IMR-90 (cell line): Measurements from ENCODE around the gene GPR137. TPM values are rescaled to one million over a fixed set of nuclear protein-coding genes. Genes with fewer than 3 reads are reported as not detected.

Experiments used
- ATAC-seq: fragments of 200-7000 bp; cut with Tn5 transposase; 2 replicates; pipeline ENCODE4 v1.9.1; 2020; ENCODE audit warnings: low read depth, mild to moderate bottlenecking, moderate library complexity
- BruUV-seq: library from RNA; stranded (reverse); fragments of 400-500 nt; replicated peaks from 2 replicates; lab custom pipeline; 2021; lab: Mats Ljungman, UMichigan
- CTCF ChIA-PET: fragments of 300-600 bp; formaldehyde crosslinking; extraction: SDS; loops from one replicate; lab custom pipeline; 2021; ENCODE audit warnings: antibody characterized with exemption; lab: Yijun Ruan, JAX
- POLR2A ChIA-PET: fragments of 300-600 bp; sonication (Branson Sonifier 250); formaldehyde crosslinking; loops from one replicate; lab custom pipeline; 2022; ENCODE audit warnings: antibody characterized with exemption; ENCODE audit not compliant: unreplicated experiment; lab: Charles Lee
- DNase-seq: peaks from one replicate; pipeline ENCODE4 v3.0.0; 2013
- H2AFZ ChIP-seq: replicated peaks from 2 replicates; pipeline ENCODE3; 2013; ENCODE audit warnings: low read length, mild to moderate bottlenecking; ENCODE audit not compliant: poor library complexity
- H2AK5ac ChIP-seq: 2 replicates; pipeline ENCODE4 v1.6.1; 2013; ENCODE audit warnings: low read depth, low read length, inconsistent platforms
- H2AK9ac ChIP-seq: replicated peaks from 2 replicates; pipeline ENCODE3; 2013; ENCODE audit warnings: mild to moderate bottlenecking, low read depth, low read length, moderate library complexity; ENCODE audit not compliant: poor library complexity
- H2BK120ac ChIP-seq: 2 replicates; pipeline ENCODE4 v1.6.1; 2013; ENCODE audit warnings: low read depth, low read length, inconsistent platforms
- H2BK15ac ChIP-seq: 3 replicates; pipeline ENCODE4 v1.6.1; 2013; ENCODE audit warnings: low read depth, low read length, inconsistent platforms
- H2BK20ac ChIP-seq: 2 replicates; pipeline ENCODE4 v1.6.1; 2013; ENCODE audit warnings: low read depth, mild to moderate bottlenecking, inconsistent platforms, low read length, moderate library complexity
- H2BK5ac ChIP-seq: 2 replicates; pipeline ENCODE4 v1.6.1; 2013; ENCODE audit warnings: mild to moderate bottlenecking, low read depth, low read length, inconsistent platforms; ENCODE audit not compliant: poor library complexity, severe bottlenecking
- H3K14ac ChIP-seq: replicated peaks from 2 replicates; pipeline ENCODE4 v1.6.1; 2013; ENCODE audit warnings: low read depth, low read length, inconsistent platforms
- H3K18ac ChIP-seq: 2 replicates; pipeline ENCODE4 v1.6.1; 2013; ENCODE audit warnings: low read depth, low read length, control low read depth
- H3K23ac ChIP-seq: 2 replicates; pipeline ENCODE4 v1.6.1; 2013; ENCODE audit warnings: low read depth, low read length, inconsistent platforms
- H3K27ac ChIP-seq: 2 replicates; pipeline ENCODE4 v1.5.1; 2013; ENCODE audit warnings: mild to moderate bottlenecking, control low read depth, low read length; ENCODE audit not compliant: insufficient read depth
- H3K27me3 ChIP-seq: 2 replicates; pipeline ENCODE4 v1.6.1; 2013; ENCODE audit warnings: low read length; ENCODE audit not compliant: control insufficient read depth, insufficient read depth
- H3K36me3 ChIP-seq: 2 replicates; pipeline ENCODE4 v1.6.1; 2013; ENCODE audit warnings: low read length, mixed read lengths; ENCODE audit not compliant: control insufficient read depth, insufficient read depth
- H3K4ac ChIP-seq: 2 replicates; pipeline ENCODE4 v1.6.1; 2013; ENCODE audit warnings: low read depth, low read length, inconsistent platforms
- H3K4me1 ChIP-seq: 2 replicates; pipeline ENCODE4 v1.6.1; 2013; ENCODE audit warnings: low read length, mixed read lengths; ENCODE audit not compliant: control insufficient read depth, insufficient read depth
- H3K4me2 ChIP-seq: 2 replicates; pipeline ENCODE4 v1.6.1; 2013; ENCODE audit warnings: low read depth, mild to moderate bottlenecking, control low read depth, low read length, moderate library complexity
- H3K4me3 ChIP-seq: 2 replicates; pipeline ENCODE4 v1.5.1; 2013; ENCODE audit warnings: low read depth, mild to moderate bottlenecking, control low read depth, low read length, moderate library complexity; ENCODE audit not compliant: insufficient read depth
- H3K56ac ChIP-seq: 2 replicates; pipeline ENCODE4 v1.6.1; 2013; ENCODE audit warnings: low read length, inconsistent platforms; ENCODE audit not compliant: insufficient read depth; ENCODE audit errors: extremely low read depth
- H3K79me1 ChIP-seq, 2 experiments: 2 replicates each; pipeline ENCODE4 v1.6.1; 2013; ENCODE audit warnings: low read length in 2 of 2, inconsistent platforms in 1 of 2, low read depth in 1 of 2
- H3K9ac ChIP-seq: 2 replicates; pipeline ENCODE4 v1.6.1; 2013; ENCODE audit warnings: low read depth, low read length, control low read depth
- H3K9me1 ChIP-seq: 2 replicates; pipeline ENCODE4 v1.6.1; 2013; ENCODE audit warnings: low read length, inconsistent platforms; ENCODE audit not compliant: insufficient read depth
- H3K9me3 ChIP-seq: 2 replicates; pipeline ENCODE4 v1.6.1; 2013; ENCODE audit warnings: low read length; ENCODE audit not compliant: control insufficient read depth, insufficient read depth
- H4K20me1 ChIP-seq: 2 replicates; pipeline ENCODE4 v1.6.1; 2013; ENCODE audit warnings: low read length, inconsistent platforms; ENCODE audit not compliant: insufficient read depth
- H4K5ac ChIP-seq: 2 replicates; pipeline ENCODE4 v1.6.1; 2013; ENCODE audit warnings: mild to moderate bottlenecking, low read depth, low read length, control low read depth
- H4K8ac ChIP-seq, 2 experiments: 2 replicates each; pipeline ENCODE4 v1.6.1; 2013; ENCODE audit warnings: low read depth in 2 of 2, low read length in 2 of 2, control low read depth in 1 of 2, inconsistent platforms in 1 of 2
- H4K91ac ChIP-seq: 2 replicates; pipeline ENCODE4 v1.6.1; 2013; ENCODE audit warnings: low read depth, low read length, inconsistent platforms; ENCODE audit not compliant: insufficient read depth
- CTCF ChIP-seq: conservative IDR thresholded peaks from 2 replicates; pipeline ENCODE4 v1.5.1; 2012; ENCODE audit warnings: mild to moderate bottlenecking, low read depth, low read length, improper control_type of control experiment
- MAZ ChIP-seq: IDR thresholded peaks from 2 replicates; pipeline ENCODE4 v1.6.1; 2012; ENCODE audit warnings: low read depth, mild to moderate bottlenecking, low read length, improper control_type of control experiment, moderate library complexity, borderline replicate concordance
- RCOR1 ChIP-seq: IDR thresholded peaks from 2 replicates; pipeline ENCODE4 v1.6.1; 2012; ENCODE audit warnings: mild to moderate bottlenecking, low read length, improper control_type of control experiment; ENCODE audit not compliant: insufficient replicate concordance
- USF2 ChIP-seq: fragments of 150-350 bp; IDR thresholded peaks from 2 replicates; pipeline ENCODE4 v1.6.1; 2017; ENCODE audit warnings: mild to moderate bottlenecking, antibody characterized with exemption, low read length, low read depth
- WGBS, 2 experiments: methylation state at CpG; one replicate each; pipeline versions ENCODE4 v1.1.5 to v1.1.7; 2013; ENCODE audit warnings: missing lambda C conversion rate in 2 of 2; ENCODE audit not compliant: insufficient read length in 1 of 2; ENCODE audit errors: extremely low coverage in 2 of 2; 5-methylcytosine and 5-hydroxymethylcytosine counted together
- dilution Hi-C: fragments of 300-500 bp; cut with HindIII; formaldehyde crosslinking; loops from one replicate; pipeline ENCODE4 v1.14.3; 2018; ENCODE audit warnings: low sequenced_read_pairs; ENCODE audit not compliant: unreplicated experiment
- in situ Hi-C: fragments of 300-500 bp; cut with MboI; formaldehyde crosslinking; loops from 3 replicates; pipeline ENCODE4 v1.14.3; 2019; ENCODE audit warnings: low sequenced_read_pairs, inconsistent platforms, mixed read lengths
- intact Hi-C: fragments of 100-400 bp; cut with micrococcal nuclease; formaldehyde crosslinking; loops from 2 replicates; pipeline ENCODE4 v1.10.0; 2022
- polyA plus RNA-seq, 3 experiments: library from polyadenylated mRNA; depleted of rRNA; stranded (reverse); fragments of >200 nt; gene quantifications; 2 replicates each; pipeline ENCODE4 v1.2.3, GENCODE V29; 2012; ENCODE audit warnings: low replicate concordance in 1 of 3
- total RNA-seq: library from RNA; depleted of rRNA; stranded (reverse); fragments of >200 nt; gene quantifications from 2 replicates; pipeline ENCODE4 v1.2.3, GENCODE V29; 2012

Gene GPR137
- total and polyA plus RNA-seq, 2 of the 4 experiments (the other 2 are of a cell fraction) = 3.6 to 26.0 TPM

- Histone ChIP-seq H3K9me1 (0 out of 2 replicates have a peak, but pooled peaks cover 5% of the 10 kb centered on the region), H4K20me1 (no peaks in the 10 kb centered on the region), H2AK9ac (peak overlapping the region; percentile 75), H3K36me3 (peaks cover 59% of the 10 kb centered on the region), H2AFZ (peak overlapping the region; percentile 40), H3K56ac (no peak overlapping the region), H3K18ac (no peak overlapping the region), H3K27ac (no peak overlapping the region), H3K4ac (no peak overlapping the region), H3K9me3 (no peaks in the 10 kb centered on the region), H3K4me3 (no peak overlapping the region), H3K4me2 (no peak overlapping the region), H4K8ac (0 out of 4 replicates have a peak overlapping the region, but pooled peaks of 1 of the 2 experiments have one; percentile 61), H3K79me1 (peaks cover 7 to 30% of the 10 kb centered on the region in 2 experiments; a peak in 1 of 4 replicates), H2BK120ac (no peak overlapping the region), H2BK15ac (no peak overlapping the region), H3K9ac (no peak overlapping the region), H2BK5ac (peak overlapping the region; percentile 34), H2BK20ac (no peak overlapping the region), H2AK5ac (0 out of 2 replicates have a peak overlapping the region, but pooled peaks have one; percentile 3), H3K4me1 (peaks cover 9% of the 10 kb centered on the region), H4K5ac (no peak overlapping the region), H3K14ac (no peak overlapping the region), H4K91ac (no peak overlapping the region), H3K23ac (no peak overlapping the region), H3K27me3 (no peaks in the 10 kb centered on the region)
- no TSS peak for BruUV-seq
- ATAC-seq = no peak
- in situ Hi-C loops (no loop called here), intact Hi-C loops (no loop called here), dilution Hi-C loops (no loop called here)
- no peak for TF ChIP-seq RCOR1
- no peak for TF ChIP-seq USF2
- no peak for TF ChIP-seq MAZ
- no peak for TF ChIP-seq CTCF
- WGBS, 2 experiments = 98% methylated on average over 30 of the region's 42 CpGs; no CpG with 5 or more reads in 1 of the 2 experiments
- DNase-seq = no peak
- POLR2A ChIA-PET = no interaction called here
- CTCF ChIA-PET = no interaction called here
Observed at GRCh38 chr11:64262271-64263002, 23.2 kb upstream of the GPR137 start.
